Small intestine (tissue), 7 donors: ENCODE results near the gene CFAP61. TPM values are rescaled to one million over a fixed set of nuclear protein-coding genes. Genes with fewer than 3 reads are reported as not detected.

ENCODE experiments used
- DNase-seq, 2 donors: peaks; one replicate each; pipeline versions ENCODE4 v3.0.0 to v3.0.0-alpha.2; 2013
- FAIRE-seq: peaks from 2 replicates; lab custom pipeline; 2012; peaks lifted over from hg19 to GRCh38; lab: Jason Lieb, UNC
- H3K27ac ChIP-seq, 3 donors: one replicate each; pipeline ENCODE4 v1.5.1; 2013; ENCODE audit warnings: low read length in 2 of 3, mild to moderate bottlenecking in 2 of 3, control low read depth in 1 of 3, inconsistent platforms in 1 of 3, low read depth in 1 of 3, moderate library complexity in 1 of 3
- H3K27me3 ChIP-seq, 3 donors: one replicate each; pipeline ENCODE4 v1.6.1; 2013; ENCODE audit warnings: low read length in 3 of 3, inconsistent platforms in 1 of 3; ENCODE audit not compliant: control insufficient read depth in 3 of 3, insufficient read depth in 3 of 3
- H3K36me3 ChIP-seq, 3 donors: one replicate each; pipeline ENCODE4 v1.6.1; 2013; ENCODE audit warnings: low read length in 3 of 3, inconsistent platforms in 1 of 3, low read depth in 1 of 3, mild to moderate bottlenecking in 1 of 3, moderate library complexity in 1 of 3; ENCODE audit not compliant: control insufficient read depth in 3 of 3, insufficient read depth in 2 of 3
- H3K4me1 ChIP-seq, 3 donors: one replicate each; pipeline ENCODE4 v1.6.1; 2013; ENCODE audit warnings: low read length in 2 of 3, inconsistent platforms in 1 of 3, low read depth in 1 of 3, mild to moderate bottlenecking in 1 of 3, moderate library complexity in 1 of 3; ENCODE audit not compliant: control insufficient read depth in 3 of 3, insufficient read depth in 2 of 3
- H3K4me3 ChIP-seq, 3 donors: one replicate each; pipeline ENCODE4 v1.5.1; 2013; ENCODE audit warnings: low read length in 3 of 3, control low read depth in 1 of 3, inconsistent platforms in 1 of 3, low read depth in 1 of 3, mild to moderate bottlenecking in 1 of 3, moderate library complexity in 1 of 3
- H3K9me3 ChIP-seq, 2 donors: one replicate each; pipeline ENCODE4 v1.6.1; 2013; ENCODE audit warnings: low read depth in 1 of 2, low read length in 1 of 2; ENCODE audit not compliant: control insufficient read depth in 2 of 2, insufficient read depth in 1 of 2
- WGBS, 3 donors: extraction: QIAGEN DNeasy Blood & Tissue Kit; methylation state at CpG; one replicate each; pipeline ENCODE4 v1.1.7; 2013; 5-methylcytosine and 5-hydroxymethylcytosine counted together
- polyA plus RNA-seq, 4 donors: library from polyadenylated mRNA; stranded (reverse) in 3 of 4; unstranded in 1 of 4; fragments of 200-250 nt in 3 of 4; fragments of 120-200 nt in 1 of 4; gene quantifications; one replicate each; pipeline versions ENCODE4 v1.2.1 to v1.2.3, GENCODE V29; 2013
- donor health status: healthy with polysubstance abuse.
- donor health status: control.
- donor health status: control.
- donor health status: Bipolar disorder and iron deficiency.
- donor health status: healthy.

CFAP61 gene
- polyA plus RNA-seq, 4 donors: 0.18 TPM; not detected in 2

- no peak overlapping the region for H3K4me3 ChIP-seq
- no peak for FAIRE-seq
- 57 to 75% (median 66%) methylated on average over 2 of the region's 2 CpGs for WGBS, 3 donors
Measured at GRCh38 chr20:20143646-20144045, 91.3 kb downstream of the CFAP61 start.

GRCh38 chr20:20148779-20149178 is 96.4 kb downstream of the CFAP61 start:
- FAIRE-seq (no peak), DNase-seq (no peak)
- no peaks in the 10 kb centered on the region for H3K4me1 ChIP-seq
- peaks cover 0 to 2% of the 10 kb centered on the region in 2 donors for H3K9me3 ChIP-seq
- H3K4me3 ChIP-seq: no peak overlapping the region
- H3K27me3 ChIP-seq: no peaks in the 10 kb centered on the region
- WGBS, 3 donors: 87 to 93% (median 93%) methylated on average over 2 of the region's 2 CpGs
- no peaks in the 10 kb centered on the region for H3K36me3 ChIP-seq
- no peak overlapping the region for H3K27ac ChIP-seq

More at GRCh38 chr20:20143646-20144045, 91.3 kb downstream of the CFAP61 start:
- no peaks in the 10 kb centered on the region for H3K9me3 ChIP-seq
- DNase-seq: no peak
- no peaks in the 10 kb centered on the region for H3K4me1 ChIP-seq
- H3K36me3 ChIP-seq: no peaks in the 10 kb centered on the region
- H3K27ac ChIP-seq: no peak overlapping the region
- no peaks in the 10 kb centered on the region for H3K27me3 ChIP-seq

- DNase-seq: no peak
- Histone ChIP-seq H3K4me1 (no peaks in the 10 kb centered on the region), H3K27ac (no peak overlapping the region), H3K36me3 (no peaks in the 10 kb centered on the region), H3K4me3 (no peak overlapping the region), H3K27me3 (no peaks in the 10 kb centered on the region), H3K9me3 (peaks cover 0 to 2% of the 10 kb centered on the region in 2 donors)
- WGBS, 3 donors: 58 to 68% (median 65%) methylated on average over 2 of the region's 2 CpGs
- FAIRE-seq: no peak
Measured at GRCh38 chr20:20150241-20150640, 97.9 kb downstream of the CFAP61 start.

GRCh38 chr20:20160520-20160919 is 108.2 kb downstream of the CFAP61 start:
- DNase-seq (no peak), FAIRE-seq (no peak)
- Histone ChIP-seq H3K36me3 (no peaks in the 10 kb centered on the region), H3K27ac (no peak overlapping the region), H3K4me3 (no peak overlapping the region), H3K4me1 (no peaks in the 10 kb centered on the region), H3K27me3 (no peaks in the 10 kb centered on the region), H3K9me3 (no peaks in the 10 kb centered on the region)
- WGBS, 3 donors: 21 to 24% (median 21%) methylated on average over 2 of the region's 2 CpGs

- DNase-seq: no peak
- no peaks in the 10 kb centered on the region for H3K4me1 ChIP-seq
- no peaks in the 10 kb centered on the region for H3K27me3 ChIP-seq
- no peak overlapping the region for H3K4me3 ChIP-seq
- H3K9me3 ChIP-seq: no peaks in the 10 kb centered on the region
- no peak for FAIRE-seq
- no peak overlapping the region for H3K27ac ChIP-seq
- no peaks in the 10 kb centered on the region for H3K36me3 ChIP-seq
- WGBS, 3 donors: 34 to 48% (median 36%) methylated on average over 4 of the region's 4 CpGs
Measured at GRCh38 chr20:20161611-20162010, 109.3 kb downstream of the CFAP61 start.

DNA sequence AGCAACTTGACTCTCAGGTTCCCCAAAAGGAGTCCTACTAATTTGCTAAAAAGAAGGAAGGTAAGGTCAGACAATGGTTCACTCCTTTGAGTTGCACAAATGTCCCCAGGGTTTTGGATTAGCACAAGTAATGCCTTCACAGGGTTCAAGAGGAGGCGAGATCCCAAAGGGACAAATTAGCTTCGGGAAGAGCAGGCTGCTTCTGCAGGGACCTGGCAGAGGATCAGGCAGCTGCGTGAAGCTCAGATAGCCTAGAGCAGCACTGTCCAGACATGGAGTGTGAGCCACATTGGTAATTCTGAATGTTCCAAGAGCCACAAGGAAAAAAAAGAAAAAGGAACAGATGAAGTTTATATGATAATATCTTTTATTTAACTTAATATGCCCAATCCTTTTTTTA is 115.4 kb downstream of the CFAP61 start:
- no peak for FAIRE-seq
- H3K9me3 ChIP-seq: no peaks in the 10 kb centered on the region

GRCh38 chr20:20173254-20173653 is 120.9 kb downstream of the CFAP61 start:
- Histone ChIP-seq H3K27ac (no peak overlapping the region), H3K9me3 (no peaks in the 10 kb centered on the region), H3K4me1 (no peaks in the 10 kb centered on the region), H3K4me3 (no peak overlapping the region), H3K36me3 (no peaks in the 10 kb centered on the region), H3K27me3 (peaks cover 0 to 1% (median 0%) of the 10 kb centered on the region in 3 donors)
- DNase-seq (no peak), FAIRE-seq (no peak)
- WGBS, 3 donors: 68 to 72% (median 71%) methylated on average over 1 of the region's 1 CpG

More for the DNA sequence above, 115.4 kb downstream of the CFAP61 start:
- WGBS, 3 donors: 75 to 81% (median 76%) methylated on average over 3 of the region's 3 CpGs
- H3K4me3 ChIP-seq: no peak overlapping the region
- no peaks in the 10 kb centered on the region for H3K4me1 ChIP-seq
- H3K27ac ChIP-seq: no peak overlapping the region
- no peaks in the 10 kb centered on the region for H3K36me3 ChIP-seq
- H3K27me3 ChIP-seq: peaks cover 0 to 1% (median 0%) of the 10 kb centered on the region in 3 donors
- no peak for DNase-seq

DNA sequence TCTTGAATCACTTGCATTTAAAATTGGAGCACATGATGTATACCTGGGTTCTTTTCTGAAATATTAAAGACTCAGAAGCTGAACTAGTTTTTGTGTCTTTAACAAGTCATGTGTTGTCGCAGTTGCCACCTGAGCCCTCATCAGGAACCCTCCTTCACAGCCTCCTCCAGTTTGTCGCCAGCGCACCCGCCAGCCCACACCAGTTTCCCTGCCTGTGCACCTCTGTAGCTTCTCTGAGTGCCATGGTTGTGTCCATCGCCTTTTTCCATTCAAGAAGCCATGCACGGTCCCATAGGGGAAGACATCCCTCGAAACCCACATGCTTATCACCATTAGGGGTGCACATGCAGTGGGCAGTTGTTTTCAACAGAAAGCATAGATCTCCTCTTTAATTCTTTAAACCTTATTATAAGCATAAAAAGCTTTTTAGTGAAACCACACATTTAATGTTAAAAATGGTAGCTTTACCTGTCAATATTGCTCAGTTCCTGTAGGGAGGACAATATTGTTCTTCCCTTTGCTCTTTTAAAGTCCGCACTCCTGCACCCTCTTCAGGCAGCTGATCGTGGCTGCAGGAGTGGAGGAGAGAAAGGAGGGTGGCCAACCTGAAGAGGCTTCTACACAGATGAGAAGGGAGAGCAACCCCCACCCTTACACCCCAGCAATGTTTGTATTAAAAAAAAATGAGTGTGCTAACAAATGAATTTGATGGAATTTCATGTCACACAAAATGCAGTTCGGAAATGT is 121.9 kb downstream of the CFAP61 start:
- Histone ChIP-seq H3K9me3 (no peaks in the 10 kb centered on the region), H3K36me3 (no peaks in the 10 kb centered on the region), H3K4me1 (no peaks in the 10 kb centered on the region), H3K27ac (no peak overlapping the region), H3K27me3 (peaks cover 0 to 1% (median 0%) of the 10 kb centered on the region in 3 donors), H3K4me3 (no peak overlapping the region)
- DNase-seq: no peak
- WGBS, 3 donors: 79 to 84% (median 80%) methylated on average over 10 of the region's 10 CpGs
- no peak for FAIRE-seq
